SU-DHL-6 (cell line): Measurements from ENCODE around the gene SNRPD3.
"Not testable (repeated sequence)": the region's sequence is repeated elsewhere in the genome, so short reads cannot be mapped to it uniquely, and the experiment has no call there.

ENCODE experiments used
- H2AFZ ChIP-seq: fragments of 200-600 bp; sonication (generic); 2 replicates; pipeline ENCODE4 v1.6.1; 2014; ENCODE audit warnings: low read depth, mild to moderate bottlenecking, moderate library complexity, mixed read lengths, antibody characterized with exemption, low read length; ENCODE audit not compliant: severe bottlenecking
- H3F3A ChIP-seq: fragments of 200-600 bp; shearing (Covaris generic); 2 replicates; pipeline ENCODE4 v1.6.0; 2016; ENCODE audit warnings: antibody characterized with exemption, mild to moderate bottlenecking; ENCODE audit not compliant: insufficient read depth
- H3K27ac ChIP-seq: fragments of 200-600 bp; sonication (generic); 2 replicates; pipeline ENCODE4 v1.5.1; 2016; ENCODE audit warnings: low read depth, mild to moderate bottlenecking, low read length, moderate library complexity, mixed read lengths
- H3K27me3 ChIP-seq: fragments of 200-600 bp; sonication (generic), shearing (Covaris generic); 2 replicates; pipeline ENCODE4 v1.6.0; 2014; ENCODE audit warnings: mild to moderate bottlenecking, low read length
- H3K36me3 ChIP-seq: fragments of 200-600 bp; sonication (generic); 2 replicates; pipeline ENCODE4 v1.6.1; 2014; ENCODE audit warnings: mild to moderate bottlenecking, low read length, mixed read lengths
- H3K4me2 ChIP-seq: fragments of 300-600, 200-600 bp; shearing (Covaris generic), sonication (generic); 2 replicates; pipeline ENCODE4 v1.6.0; 2014; ENCODE audit warnings: low read length, low read depth, mild to moderate bottlenecking; ENCODE audit not compliant: poor library complexity, severe bottlenecking
- H3K4me3 ChIP-seq: fragments of 200-600 bp; sonication (generic); 2 replicates; pipeline ENCODE4 v1.5.1; 2014; ENCODE audit warnings: antibody characterized with exemption, low read length, mild to moderate bottlenecking, mixed read lengths; ENCODE audit not compliant: insufficient read depth, poor library complexity, severe bottlenecking
- H3K79me2 ChIP-seq: fragments of 200-600 bp; sonication (generic); 2 replicates; pipeline ENCODE4 v1.6.1; 2014; ENCODE audit warnings: mild to moderate bottlenecking, low read length, moderate library complexity; ENCODE audit not compliant: insufficient read depth
- H3K9ac ChIP-seq: fragments of 200-600 bp; sonication (generic); 2 replicates; pipeline ENCODE4 v1.7.0; 2014; ENCODE audit warnings: mild to moderate bottlenecking, low read length
- H3K9me2 ChIP-seq: fragments of 200-600 bp; sonication (generic); replicated peaks from 2 replicates; pipeline ENCODE4 v1.6.1; 2014; ENCODE audit warnings: low read length; ENCODE audit not compliant: insufficient read depth
- H3K9me3 ChIP-seq: fragments of 200-600 bp; sonication (generic); 2 replicates; pipeline ENCODE4 v1.6.1; 2014; ENCODE audit warnings: low read length, mixed read lengths; ENCODE audit not compliant: insufficient read depth
- H4K20me1 ChIP-seq: fragments of 200-600 bp; sonication (generic); 2 replicates; pipeline ENCODE4 v1.6.1; 2014; ENCODE audit warnings: low read depth, mild to moderate bottlenecking, antibody characterized with exemption, low read length, moderate library complexity, mixed read lengths
- CTCF ChIP-seq: fragments of 200-600 bp; sonication (generic); IDR thresholded peaks from one replicate; pipeline ENCODE4 v1.5.1; 2017; ENCODE audit warnings: antibody characterized with exemption, mild to moderate bottlenecking, low read length, moderate library complexity; ENCODE audit not compliant: insufficient read depth, poor library complexity, severe bottlenecking
- EZH2phosphoT487 ChIP-seq: fragments of 200-600 bp; sonication (generic), shearing (Covaris generic); conservative IDR thresholded peaks from 2 replicates; pipeline ENCODE4 v1.6.1; 2018; ENCODE audit warnings: mild to moderate bottlenecking, antibody characterized with exemption, low read length, moderate library complexity, mixed read lengths

Gene SNRPD3

GRCh38 chr22:24601217-24602104, 45.7 kb downstream of the SNRPD3 start:
- no peak for TF ChIP-seq EZH2phosphoT487
- TF ChIP-seq CTCF, result no peak
- H3K4me2 ChIP-seq, result no peak overlapping the region
- no peaks in the 10 kb centered on the region for H3K36me3 ChIP-seq
- no peak overlapping the region for H3K27ac ChIP-seq
- H3K9ac ChIP-seq, result no peak overlapping the region
- no peaks in the 10 kb centered on the region for H3K27me3 ChIP-seq
- H3K4me3 ChIP-seq, result no peak overlapping the region
- no peaks in the 10 kb centered on the region for H3K9me3 ChIP-seq
- no peaks in the 10 kb centered on the region for H4K20me1 ChIP-seq
- H2AFZ ChIP-seq, result no peak overlapping the region
- no peaks in the 10 kb centered on the region for H3F3A ChIP-seq
- no peaks in the 10 kb centered on the region for H3K9me2 ChIP-seq
- no peaks in the 10 kb centered on the region for H3K79me2 ChIP-seq

GRCh38 chr22:24602105-24602749, 46.4 kb downstream of the SNRPD3 start:
- not testable (repeated sequence) for H3K9ac ChIP-seq, H3K27me3 ChIP-seq, H3K4me3 ChIP-seq, H3F3A ChIP-seq, H3K9me3 ChIP-seq, H2AFZ ChIP-seq, H3K4me2 ChIP-seq, H3K79me2 ChIP-seq, H3K27ac ChIP-seq, H3K9me2 ChIP-seq, H4K20me1 ChIP-seq, H3K36me3 ChIP-seq

DNA sequence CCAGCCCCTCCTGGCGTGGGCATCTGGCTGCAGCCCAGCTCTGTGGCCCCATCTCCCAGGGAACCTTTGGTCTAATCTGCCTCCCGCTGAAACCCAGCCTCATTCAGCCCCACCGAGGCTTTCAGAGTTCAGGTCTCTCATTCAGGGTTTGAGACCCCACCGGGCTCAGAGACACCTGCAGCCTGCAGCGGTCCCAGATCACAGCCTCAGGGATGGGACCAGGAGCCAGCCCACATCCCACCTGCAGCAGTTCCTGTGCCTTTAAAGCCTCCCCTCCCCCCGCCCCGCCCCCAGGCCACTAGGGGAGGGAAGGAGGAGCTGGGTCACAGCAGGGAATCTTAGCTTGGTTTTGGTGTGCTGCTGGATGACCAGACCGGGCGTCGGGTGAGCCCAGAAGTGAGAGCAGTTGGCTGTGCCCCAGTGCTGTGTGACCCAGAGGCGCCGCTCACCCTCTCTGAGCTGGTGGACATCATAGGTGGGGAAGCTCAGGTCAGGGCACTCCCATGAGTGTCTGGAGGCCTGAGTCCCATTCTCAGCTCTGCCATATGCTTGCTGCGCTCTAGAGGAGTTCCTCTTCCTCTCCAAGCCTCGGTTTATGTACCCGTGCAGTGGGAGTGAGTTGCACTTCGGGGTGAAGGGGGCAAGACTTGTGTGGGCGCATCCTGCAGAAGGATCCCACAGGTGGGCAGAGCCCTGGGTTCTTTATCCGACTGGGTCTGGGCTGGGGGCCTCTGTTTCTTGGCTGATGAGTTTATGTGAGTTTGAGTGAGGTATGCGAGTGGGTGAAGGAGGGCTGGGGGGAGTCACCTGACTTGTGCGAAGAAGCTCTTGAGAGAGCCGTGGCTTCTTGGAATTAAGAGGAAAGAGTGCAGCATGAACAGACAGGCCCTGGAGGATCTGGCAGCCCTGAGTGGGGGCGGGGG, 47.3 kb downstream of the SNRPD3 start, which contains the start of gene GGT1:
GGT1 (plus strand) TSS at position 347 of the 923 bp plus-strand sequence. CDS start 7,889 bp downstream, outside the sequence.
- H2AFZ ChIP-seq, H3K27ac ChIP-seq, H3K9ac ChIP-seq, H3K9me2 ChIP-seq, H3K4me2 ChIP-seq, H3K4me3 ChIP-seq, H3K79me2 ChIP-seq, H3K36me3 ChIP-seq, H3K9me3 ChIP-seq, H3F3A ChIP-seq, H3K27me3 ChIP-seq, H4K20me1 ChIP-seq: not testable (repeated sequence)

GRCh38 chr22:24603770-24604629, 48.2 kb downstream of the SNRPD3 start:
- H3K9me2 ChIP-seq, H3K36me3 ChIP-seq, H3K4me3 ChIP-seq, H4K20me1 ChIP-seq, H3F3A ChIP-seq, H3K79me2 ChIP-seq, H3K4me2 ChIP-seq, H3K27ac ChIP-seq, H3K27me3 ChIP-seq, H3K9me3 ChIP-seq, H3K9ac ChIP-seq, H2AFZ ChIP-seq: not testable (repeated sequence)

- H3K4me3 ChIP-seq, H3F3A ChIP-seq, H3K9me3 ChIP-seq, H3K36me3 ChIP-seq, H3K79me2 ChIP-seq, H3K27me3 ChIP-seq, H3K27ac ChIP-seq, H4K20me1 ChIP-seq, H3K9me2 ChIP-seq, H2AFZ ChIP-seq, H3K9ac ChIP-seq, H3K4me2 ChIP-seq: not testable (repeated sequence)
Observed at GRCh38 chr22:24606340-24606739, 50.5 kb downstream of the SNRPD3 start.

DNA sequence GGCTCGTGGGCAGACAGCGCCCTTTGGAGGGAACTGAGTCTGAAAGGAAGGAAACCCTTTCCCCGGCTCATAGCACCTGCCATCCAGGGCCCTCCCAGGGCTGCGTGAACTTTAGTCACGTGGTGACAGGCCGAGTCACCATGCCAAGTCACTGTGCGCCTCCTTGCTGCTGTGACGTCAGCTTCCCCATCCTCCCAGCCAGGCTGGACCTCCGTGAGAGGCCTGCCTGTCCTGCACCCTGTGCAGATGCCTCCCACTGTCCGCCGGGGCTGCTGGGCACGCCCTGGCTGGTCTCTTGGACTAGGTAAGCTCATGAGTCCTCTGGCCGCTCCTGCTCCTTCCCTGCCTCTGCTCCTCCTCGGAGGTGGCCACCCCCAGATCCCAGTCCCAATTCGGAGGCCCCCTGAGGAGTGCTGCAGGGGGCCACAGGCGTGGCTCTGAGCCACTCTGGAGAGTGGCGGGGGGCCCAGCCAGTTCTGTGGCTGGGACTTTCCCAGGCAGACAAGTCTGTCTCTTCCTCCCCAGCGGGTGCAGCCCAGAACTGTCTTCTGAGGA, 51.7 kb downstream of the SNRPD3 start:
- not testable (repeated sequence) for H4K20me1 ChIP-seq, H3K9me3 ChIP-seq, H3K27me3 ChIP-seq, H3F3A ChIP-seq, H3K9me2 ChIP-seq, H3K4me3 ChIP-seq, H3K36me3 ChIP-seq, H3K27ac ChIP-seq, H3K79me2 ChIP-seq
- Histone ChIP-seq H2AFZ (peak overlapping the region; percentile 90), H3K9ac (peak overlapping the region; percentile 14; the same call in 1 of the 2 replicates), H3K4me2 (peak overlapping the region; percentile 38)
